ENCODE data around the gene DOCK11. TPM values are rescaled to one million over a fixed set of nuclear protein-coding genes. Genes with fewer than 3 reads are reported as not detected.
A peak's percentile ranks its signal among the peaks of the same experiment; 100 is the strongest.
"Not testable (repeated sequence)": the region's sequence is repeated elsewhere in the genome, so short reads cannot be mapped to it uniquely, and the experiment has no call there.

The DOCK11 gene
- total RNA-seq, 1 experiment from 2014 or later = 7.4 TPM

GRCh38 chrX:118685393-118685792 lies 189.8 kb downstream of the DOCK11 start:
- DNase-seq (ENCODE audit: low read depth) = no peak

- no peak for DNase-seq (ENCODE audit: low read depth)
Measured at GRCh38 chrX:118688935-118689334, 193.3 kb downstream of the DOCK11 start.

- DNase-seq (ENCODE audit: low read depth) = no peak
Measured at GRCh38 chrX:118693843-118694242, 198.2 kb downstream of the DOCK11 start.

- no peak for DNase-seq (ENCODE audit: low read depth)
Measured at GRCh38 chrX:118694638-118695037, 199.0 kb downstream of the DOCK11 start.

- peak; percentile 40 for DNase-seq (ENCODE audit: low read depth)
Measured at GRCh38 chrX:118698516-118699170, 203.0 kb downstream of the DOCK11 start.

GRCh38 chrX:118702741-118703140 lies 207.1 kb downstream of the DOCK11 start:
- peak; percentile 75 for DNase-seq (ENCODE audit: low read depth)

GRCh38 chrX:118706681-118707080 lies 211.1 kb downstream of the DOCK11 start:
- DNase-seq (ENCODE audit: low read depth) = no peak

- DNase-seq (ENCODE audit: low read depth) = no peak
Measured at GRCh38 chrX:118714521-118714920, 218.9 kb downstream of the DOCK11 start.

GRCh38 chrX:118715917-118716316 lies 220.3 kb downstream of the DOCK11 start:
- not testable (repeated sequence) for DNase-seq (ENCODE audit: low read depth)

- DNase-seq (ENCODE audit: low read depth) = not testable (repeated sequence)
Measured at GRCh38 chrX:118716833-118717232, 221.2 kb downstream of the DOCK11 start.

- no peak for DNase-seq (ENCODE audit: low read depth)
Measured at GRCh38 chrX:118717678-118718391, 222.2 kb downstream of the DOCK11 start.

- no peak for DNase-seq (ENCODE audit: low read depth)
Measured at GRCh38 chrX:118718737-118719136, 223.1 kb downstream of the DOCK11 start.

- no peak for DNase-seq (ENCODE audit: low read depth)
Measured at GRCh38 chrX:118720058-118720707, 224.6 kb downstream of the DOCK11 start.

- DNase-seq (ENCODE audit: low read depth) = no peak
Measured at GRCh38 chrX:118723376-118723775, 227.8 kb downstream of the DOCK11 start.

- no peak for DNase-seq (ENCODE audit: low read depth)
Measured at GRCh38 chrX:118724365-118724764, 228.8 kb downstream of the DOCK11 start.

- DNase-seq (ENCODE audit: low read depth) = peak; percentile 41
Measured at GRCh38 chrX:118724775-118725174, 229.2 kb downstream of the DOCK11 start.

GRCh38 chrX:118726396-118726795 lies 230.8 kb downstream of the DOCK11 start:
- DNase-seq (ENCODE audit: low read depth) = no peak

- peak; percentile 89 for DNase-seq (ENCODE audit: low read depth)
Measured at GRCh38 chrX:118726887-118727685, 231.5 kb downstream of the DOCK11 start, which contains the start of gene IL13RA1. IL13RA1 (plus strand) TSS chrX:118727606; CDS start chrX:118727639, 33 bp downstream.

GRCh38 chrX:118727686-118728339 lies 232.2 kb downstream of the DOCK11 start:
- peak; percentile 10 for DNase-seq (ENCODE audit: low read depth)

GRCh38 chrX:118729042-118729652 lies 233.5 kb downstream of the DOCK11 start:
- DNase-seq (ENCODE audit: low read depth) = no peak

All from HT1080 (cell line).